Measurements from ENCODE around the gene NHERF1. TPM values are rescaled to one million over a fixed set of nuclear protein-coding genes. Genes with fewer than 3 reads are reported as not detected.

Gene NHERF1
- total RNA-seq, 1 donor from 2014 or later, result 36.3 TPM

- Histone ChIP-seq H3K9ac (ENCODE audit: low read length) (no peak overlapping the region), H3K9me3 (ENCODE audit: insufficient read depth, low read depth, low read length) (no peaks in the 10 kb centered on the region), H3K27ac (ENCODE audit: low read depth, low read length) (no peak overlapping the region), H3K36me3 (ENCODE audit: insufficient read depth, low read length) (no peaks in the 10 kb centered on the region), H2AFZ (ENCODE audit: low read depth, low read length) (no peak overlapping the region), H3K4me2 (ENCODE audit: low read length) (no peak overlapping the region), H3K79me2 (ENCODE audit: insufficient read depth, low read length) (no peaks in the 10 kb centered on the region), H3K4me1 (ENCODE audit: insufficient read depth, low read length) (no peaks in the 10 kb centered on the region), H3K27me3 (ENCODE audit: insufficient read depth, low read length) (no peaks in the 10 kb centered on the region), H4K20me1 (ENCODE audit: insufficient read depth, low read length) (peaks cover 54% of the 10 kb centered on the region), H3K4me3 (ENCODE audit: insufficient read depth, low read depth, low read length) (no peak overlapping the region)
- no peak for DNase-seq (ENCODE audit: low read depth)
- no peaks in the 10 kb centered on the region for H3K9me3 Mint-ChIP-seq (ENCODE audit: unreplicated experiment)
- peaks cover 2% of the 10 kb centered on the region for H3K27me3 Mint-ChIP-seq (ENCODE audit: low read depth, unreplicated experiment)
- no peak for FAIRE-seq
- H3K4me1 Mint-ChIP-seq (ENCODE audit: low read depth, unreplicated experiment), result no peaks in the 10 kb centered on the region
- no peak overlapping the region for H3K27ac Mint-ChIP-seq (ENCODE audit: unreplicated experiment)
- TF ChIP-seq EZH2 (IDR thresholded peaks at IDR 0.05; ENCODE audit: insufficient read depth, low read length) (no peak), CTCF (IDR thresholded peaks at IDR 0.05; ENCODE audit: insufficient read depth, low read depth, low read length) (no peak)
- peaks cover 34% of the 10 kb centered on the region for H3K36me3 Mint-ChIP-seq (ENCODE audit: low read depth, unreplicated experiment)
- no peak overlapping the region for H3K4me3 Mint-ChIP-seq (ENCODE audit: unreplicated experiment)
Observed at GRCh38 chr17:74814453-74814852, 66.0 kb downstream of the NHERF1 start.

- TF ChIP-seq CTCF (IDR thresholded peaks at IDR 0.05; ENCODE audit: insufficient read depth, low read depth, low read length) (no peak), EZH2 (IDR thresholded peaks at IDR 0.05; ENCODE audit: insufficient read depth, low read length) (no peak)
- H3K27me3 ChIP-seq (ENCODE audit: insufficient read depth, low read length), result no peaks in the 10 kb centered on the region
- H3K36me3 ChIP-seq (ENCODE audit: insufficient read depth, low read length), result no peaks in the 10 kb centered on the region
- DNase-seq (ENCODE audit: low read depth), result no peak
- peaks cover 54% of the 10 kb centered on the region for H4K20me1 ChIP-seq (ENCODE audit: insufficient read depth, low read length)
- Mint-ChIP-seq H3K4me3 (ENCODE audit: unreplicated experiment) (no peak overlapping the region), H3K27ac (ENCODE audit: unreplicated experiment) (no peak overlapping the region), H3K4me1 (ENCODE audit: low read depth, unreplicated experiment) (no peaks in the 10 kb centered on the region), H3K9me3 (ENCODE audit: unreplicated experiment) (no peaks in the 10 kb centered on the region), H3K36me3 (ENCODE audit: low read depth, unreplicated experiment) (peaks cover 36% of the 10 kb centered on the region), H3K27me3 (ENCODE audit: low read depth, unreplicated experiment) (peaks cover 2% of the 10 kb centered on the region)
- no peak overlapping the region for H2AFZ ChIP-seq (ENCODE audit: low read depth, low read length)
- H3K4me1 ChIP-seq (ENCODE audit: insufficient read depth, low read length), result no peaks in the 10 kb centered on the region
- no peak overlapping the region for H3K4me3 ChIP-seq (ENCODE audit: insufficient read depth, low read depth, low read length)
- no peaks in the 10 kb centered on the region for H3K9me3 ChIP-seq (ENCODE audit: insufficient read depth, low read depth, low read length)
- H3K27ac ChIP-seq (ENCODE audit: low read depth, low read length), result no peak overlapping the region
- H3K4me2 ChIP-seq (ENCODE audit: low read length), result no peak overlapping the region
- FAIRE-seq, result no peak
- no peaks in the 10 kb centered on the region for H3K79me2 ChIP-seq (ENCODE audit: insufficient read depth, low read length)
- no peak overlapping the region for H3K9ac ChIP-seq (ENCODE audit: low read length)
Observed at GRCh38 chr17:74815067-74815466, 66.6 kb downstream of the NHERF1 start.

DNA sequence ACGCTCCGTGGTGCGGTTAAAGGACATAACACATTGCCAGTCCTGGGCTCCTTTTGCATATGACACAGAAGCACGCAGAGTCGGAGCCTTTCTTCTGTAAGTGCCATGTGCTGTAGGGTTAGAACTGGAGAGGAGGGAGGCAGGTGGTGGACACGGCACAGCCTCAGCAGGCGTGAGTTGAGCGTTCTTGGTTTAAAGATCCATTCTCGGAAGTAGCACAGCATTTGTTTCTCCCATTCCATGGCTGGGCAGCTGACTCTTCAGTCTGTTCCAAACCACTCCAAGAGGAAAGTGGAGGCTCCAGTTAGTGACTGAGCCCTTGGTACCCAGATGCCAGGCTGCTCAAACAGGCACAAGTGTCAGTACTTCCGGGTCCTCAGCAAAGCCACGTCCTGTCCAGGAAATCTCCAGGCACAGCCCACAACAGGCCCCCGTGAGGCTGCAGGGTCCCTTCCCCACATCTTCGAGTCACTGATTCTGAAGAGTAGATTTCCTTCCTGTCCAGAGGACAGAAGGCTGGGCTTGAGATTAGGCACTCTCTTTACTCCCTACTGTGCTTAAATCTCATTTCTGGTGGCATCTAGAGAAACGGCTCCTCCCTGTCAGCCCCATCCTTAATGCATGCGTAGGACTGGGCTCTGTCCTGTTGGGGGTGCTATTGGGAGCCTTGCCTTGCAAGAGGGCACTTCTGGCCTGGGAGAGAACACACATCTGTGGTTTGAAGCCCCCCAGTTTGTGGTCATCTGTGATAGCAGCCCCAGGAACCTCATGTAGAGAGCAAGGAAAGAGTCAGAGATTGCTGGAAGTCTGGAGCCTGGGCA lies 67.3 kb downstream of the NHERF1 start:
- H3K27me3 ChIP-seq (ENCODE audit: insufficient read depth, low read length), result no peaks in the 10 kb centered on the region
- DNase-seq (ENCODE audit: low read depth), result no peak
- Mint-ChIP-seq H3K4me1 (ENCODE audit: low read depth, unreplicated experiment) (no peaks in the 10 kb centered on the region), H3K4me3 (ENCODE audit: unreplicated experiment) (no peak overlapping the region), H3K36me3 (ENCODE audit: low read depth, unreplicated experiment) (peaks cover 38% of the 10 kb centered on the region), H3K9me3 (ENCODE audit: unreplicated experiment) (no peaks in the 10 kb centered on the region), H3K27me3 (ENCODE audit: low read depth, unreplicated experiment) (peaks cover 2% of the 10 kb centered on the region), H3K27ac (ENCODE audit: unreplicated experiment) (no peak overlapping the region)
- TF ChIP-seq EZH2 (IDR thresholded peaks at IDR 0.05; ENCODE audit: insufficient read depth, low read length) (no peak), CTCF (IDR thresholded peaks at IDR 0.05; ENCODE audit: insufficient read depth, low read depth, low read length) (no peak)
- no peak overlapping the region for H3K27ac ChIP-seq (ENCODE audit: low read depth, low read length)
- H3K79me2 ChIP-seq (ENCODE audit: insufficient read depth, low read length), result no peaks in the 10 kb centered on the region
- no peaks in the 10 kb centered on the region for H3K4me1 ChIP-seq (ENCODE audit: insufficient read depth, low read length)
- peaks cover 50% of the 10 kb centered on the region for H4K20me1 ChIP-seq (ENCODE audit: insufficient read depth, low read length)
- H2AFZ ChIP-seq (ENCODE audit: low read depth, low read length), result no peak overlapping the region
- no peak overlapping the region for H3K4me3 ChIP-seq (ENCODE audit: insufficient read depth, low read depth, low read length)
- no peaks in the 10 kb centered on the region for H3K9me3 ChIP-seq (ENCODE audit: insufficient read depth, low read depth, low read length)
- no peaks in the 10 kb centered on the region for H3K36me3 ChIP-seq (ENCODE audit: insufficient read depth, low read length)
- FAIRE-seq, result no peak
- H3K9ac ChIP-seq (ENCODE audit: low read length), result no peak overlapping the region
- no peak overlapping the region for H3K4me2 ChIP-seq (ENCODE audit: low read length)

Data from astrocyte (in vitro differentiated cells and primary cell).